ENCODE results near the gene STXBP6.

STXBP6 gene

DNA sequence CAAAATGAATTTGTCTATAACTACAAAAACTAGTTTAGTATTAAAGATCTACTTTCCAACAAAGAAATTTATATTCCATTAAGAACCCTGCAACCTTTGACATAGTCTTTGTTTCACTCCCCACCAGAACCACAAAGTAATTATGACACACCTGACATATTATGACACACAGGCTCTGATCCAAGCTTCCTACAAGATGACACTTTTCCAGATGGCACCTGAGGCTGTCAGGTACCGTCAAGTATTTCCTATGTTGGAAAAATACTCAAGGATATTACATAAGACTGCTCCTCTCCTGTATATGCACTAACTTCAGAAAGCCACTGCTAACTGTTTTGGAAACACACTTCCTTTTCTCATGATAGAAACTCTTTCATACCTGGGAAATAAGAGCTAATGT is 38.9 kb downstream of the STXBP6 start:
- DNase-seq, result no peak

DNA sequence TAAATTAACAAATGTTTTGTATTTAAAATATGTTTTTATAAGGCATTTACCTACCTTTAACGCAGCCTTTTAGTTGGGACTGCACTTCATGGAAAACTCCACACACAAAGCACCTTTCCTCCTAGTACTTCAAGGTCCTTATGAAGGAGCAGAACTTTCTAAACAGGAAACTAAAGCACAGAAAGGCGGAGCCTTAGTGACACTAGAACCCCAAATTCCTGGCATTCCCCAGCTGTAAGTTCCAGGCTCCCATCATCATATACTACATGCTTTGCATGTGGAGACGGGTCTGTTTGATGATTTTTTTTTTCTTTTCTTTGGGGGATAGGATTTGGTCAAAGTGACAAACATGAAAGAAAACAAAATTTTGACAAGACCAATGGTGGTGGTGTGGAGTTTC is 39.5 kb downstream of the STXBP6 start:
- DNase-seq, result no peak

DNA sequence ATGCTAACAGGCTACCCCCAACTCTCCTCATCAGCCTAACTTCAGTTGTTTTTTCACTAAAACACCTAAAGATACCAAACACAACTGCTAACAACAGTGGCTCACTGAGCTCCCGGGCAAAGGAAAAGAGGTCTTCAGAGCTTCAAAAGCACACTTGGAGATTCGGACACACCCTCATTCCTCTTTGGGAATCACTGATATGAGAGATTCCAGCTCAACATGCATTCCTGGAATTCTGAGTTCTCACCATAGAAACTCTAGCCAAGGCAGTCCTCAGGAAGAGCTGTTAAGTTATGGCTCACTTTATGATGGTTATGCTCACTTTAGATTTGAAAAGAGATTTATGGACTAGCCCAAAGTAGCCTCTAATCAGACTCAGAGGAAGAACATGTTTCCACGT is 40.1 kb downstream of the STXBP6 start:
- DNase-seq, result no peak

DNA sequence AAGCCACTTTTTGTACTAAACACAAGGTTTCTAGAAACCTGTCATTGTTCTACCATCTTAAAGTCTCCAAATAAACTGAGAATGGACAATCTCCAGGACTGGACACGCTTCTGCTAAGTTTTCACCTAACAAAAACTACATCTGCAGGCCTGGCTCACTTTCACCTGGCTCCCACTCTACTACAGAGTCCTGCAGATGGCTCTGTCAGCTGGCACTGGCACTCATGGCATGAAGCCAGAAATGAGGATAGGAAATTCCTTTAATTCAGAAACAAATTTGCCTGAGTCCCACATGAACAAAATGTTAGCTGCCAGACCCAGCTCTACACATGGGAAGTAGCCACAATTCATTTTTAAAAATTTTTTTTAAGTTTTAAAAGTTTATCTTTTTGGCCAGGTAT is 42.1 kb downstream of the STXBP6 start:
- no peak for DNase-seq

DNA sequence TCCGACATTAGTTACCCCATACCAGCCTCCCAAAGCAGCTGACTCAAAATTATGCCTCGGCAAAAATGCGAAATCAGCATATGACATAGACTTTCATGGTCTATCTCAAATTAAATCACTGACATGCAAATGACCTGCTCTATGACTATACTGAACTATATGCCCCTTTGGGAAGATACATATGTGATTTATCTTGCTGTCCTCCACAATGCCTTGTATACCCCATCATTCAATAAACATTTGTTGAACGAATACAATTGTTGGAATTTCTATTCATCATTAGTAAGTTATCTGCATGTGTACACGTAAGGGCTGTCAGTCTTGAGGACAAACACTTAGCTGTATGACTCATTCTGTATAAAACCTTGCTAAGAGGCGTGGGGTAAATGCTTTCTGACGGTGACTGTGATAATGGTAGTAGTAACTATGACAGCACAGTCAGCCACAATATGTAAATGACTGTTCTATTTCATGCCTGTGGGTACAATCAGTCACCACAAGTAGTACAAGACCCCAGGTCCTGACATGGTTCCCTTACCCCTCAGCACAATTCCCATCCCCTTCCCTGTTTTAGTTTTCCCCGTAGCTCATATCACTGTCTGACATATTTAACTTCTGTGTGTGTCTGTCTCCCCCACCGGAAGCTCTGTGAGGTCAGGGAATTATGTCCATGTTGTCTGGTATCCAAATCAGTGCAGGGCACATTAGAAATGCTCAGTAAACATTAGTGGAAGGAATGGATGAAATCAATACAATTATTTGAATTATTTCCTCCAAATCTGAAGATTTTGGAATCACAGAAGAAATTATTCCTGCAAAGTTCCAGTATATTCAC is 42.8 kb downstream of the STXBP6 start:
- DNase-seq, result no peak

DNA sequence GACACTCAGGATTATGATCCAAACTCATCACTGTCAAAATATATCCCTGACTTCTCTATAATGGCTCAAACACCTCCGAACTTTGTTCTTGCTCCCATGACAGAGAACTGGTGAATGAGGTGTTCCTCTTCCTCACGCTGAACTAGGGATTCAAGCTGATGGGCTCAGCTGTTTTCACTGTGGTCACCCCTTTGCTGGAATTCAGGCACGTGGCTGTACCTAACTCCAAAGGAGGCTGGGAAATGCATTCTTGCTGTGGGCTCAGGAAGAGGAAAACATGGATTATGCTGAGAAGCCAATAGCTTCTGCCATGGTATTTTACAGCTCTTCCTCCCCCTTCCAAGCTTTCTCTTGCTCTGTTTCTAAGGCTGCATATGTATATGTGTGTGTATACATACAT is 43.9 kb downstream of the STXBP6 start:
- DNase-seq, result no peak

DNA sequence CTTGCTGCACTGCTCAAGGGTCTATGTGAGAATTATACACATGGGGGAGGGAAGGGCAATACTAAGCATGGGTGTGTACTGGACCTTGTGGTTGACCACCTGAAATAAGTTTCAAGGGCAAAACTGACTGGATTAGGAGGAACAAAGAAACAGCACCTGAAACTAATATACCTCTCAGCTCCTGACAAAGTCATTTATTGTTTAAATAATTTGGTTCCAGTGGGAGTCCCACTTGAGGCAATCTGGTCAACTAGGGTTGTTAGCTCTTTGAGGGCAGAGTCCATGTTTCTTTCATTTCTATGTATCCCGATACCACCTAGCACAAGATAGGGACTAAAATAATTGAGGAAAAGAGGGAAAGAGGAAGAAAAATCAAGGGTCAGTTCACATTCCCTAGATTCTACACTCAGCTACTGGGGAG is 45.5 kb downstream of the STXBP6 start:
- DNase-seq, result no peak

DNA sequence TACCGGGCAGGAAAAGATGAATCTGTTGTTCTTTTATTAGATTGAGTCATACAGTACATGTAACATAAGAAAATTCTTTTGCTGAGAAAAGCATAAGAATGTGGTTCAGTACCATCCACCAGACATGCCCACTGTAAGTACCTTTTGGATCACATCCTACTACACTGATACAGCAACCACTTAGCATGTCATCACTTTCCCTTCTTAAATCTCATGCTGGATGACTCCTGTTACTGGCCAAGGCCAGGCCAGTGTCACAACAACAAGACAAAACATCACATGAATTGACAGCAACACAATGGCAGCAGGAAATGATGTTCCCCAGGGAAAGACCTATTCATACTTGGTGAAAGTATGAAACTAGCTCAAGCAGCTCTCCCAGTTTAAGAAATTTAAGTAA is 46.4 kb downstream of the STXBP6 start:
- DNase-seq, result no peak

DNA sequence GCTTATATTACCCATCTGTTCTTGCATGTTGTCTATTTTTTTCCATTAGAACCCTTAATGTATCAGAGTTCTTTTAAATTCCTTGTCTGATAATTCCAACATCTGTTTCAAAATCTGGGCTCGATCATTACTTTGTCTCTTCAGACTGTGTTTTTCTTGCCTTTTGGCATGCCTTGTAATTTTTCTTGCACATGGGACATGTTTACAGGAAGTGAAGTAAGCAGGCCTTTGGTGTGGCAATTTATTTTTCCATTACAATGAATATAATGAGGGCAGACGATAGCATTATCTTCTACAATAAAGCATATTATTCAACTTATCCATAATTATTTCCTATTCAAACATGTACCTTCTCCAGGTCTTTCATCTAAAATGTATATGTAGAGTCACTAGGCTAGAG is 48.3 kb downstream of the STXBP6 start:
- no peak for DNase-seq

DNA sequence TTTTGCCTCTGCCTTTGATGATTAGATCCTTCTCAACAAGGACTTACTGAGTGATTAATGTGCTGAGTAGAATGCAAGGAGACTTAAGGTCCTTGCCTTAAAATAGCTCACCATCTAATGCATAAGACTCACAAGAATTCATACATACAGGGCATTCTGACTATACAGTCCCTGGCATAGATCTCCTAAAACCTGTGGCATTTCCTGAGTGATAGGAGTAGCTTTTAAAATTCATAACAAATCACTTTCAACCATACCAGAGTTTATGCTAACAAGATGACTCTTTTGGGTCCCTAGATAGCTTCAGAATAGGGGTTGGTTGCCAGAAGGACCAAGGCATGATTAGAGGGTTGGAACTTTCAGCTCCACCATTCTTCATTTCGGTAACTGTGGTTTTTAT is 48.8 kb downstream of the STXBP6 start:
- DNase-seq, result no peak

DNA sequence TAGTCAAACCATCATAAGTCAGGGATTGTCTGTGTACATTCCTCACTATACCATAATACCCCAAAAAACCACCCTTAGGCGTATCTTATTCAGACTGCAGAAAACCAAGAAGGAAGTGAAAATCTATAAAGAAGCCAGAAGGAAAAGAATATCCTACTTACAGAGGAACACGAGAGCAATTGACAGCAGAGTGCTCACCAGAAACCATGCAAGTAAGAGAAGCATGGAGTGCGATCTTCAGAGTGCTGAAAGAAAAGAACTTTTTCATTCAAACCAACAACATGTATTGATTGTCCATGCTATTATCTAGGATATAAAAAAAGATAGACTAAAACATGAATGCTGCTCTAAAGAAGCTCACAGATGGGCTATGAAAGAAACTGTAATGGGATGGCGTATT is 50.8 kb downstream of the STXBP6 start:
- DNase-seq, result no peak

DNA sequence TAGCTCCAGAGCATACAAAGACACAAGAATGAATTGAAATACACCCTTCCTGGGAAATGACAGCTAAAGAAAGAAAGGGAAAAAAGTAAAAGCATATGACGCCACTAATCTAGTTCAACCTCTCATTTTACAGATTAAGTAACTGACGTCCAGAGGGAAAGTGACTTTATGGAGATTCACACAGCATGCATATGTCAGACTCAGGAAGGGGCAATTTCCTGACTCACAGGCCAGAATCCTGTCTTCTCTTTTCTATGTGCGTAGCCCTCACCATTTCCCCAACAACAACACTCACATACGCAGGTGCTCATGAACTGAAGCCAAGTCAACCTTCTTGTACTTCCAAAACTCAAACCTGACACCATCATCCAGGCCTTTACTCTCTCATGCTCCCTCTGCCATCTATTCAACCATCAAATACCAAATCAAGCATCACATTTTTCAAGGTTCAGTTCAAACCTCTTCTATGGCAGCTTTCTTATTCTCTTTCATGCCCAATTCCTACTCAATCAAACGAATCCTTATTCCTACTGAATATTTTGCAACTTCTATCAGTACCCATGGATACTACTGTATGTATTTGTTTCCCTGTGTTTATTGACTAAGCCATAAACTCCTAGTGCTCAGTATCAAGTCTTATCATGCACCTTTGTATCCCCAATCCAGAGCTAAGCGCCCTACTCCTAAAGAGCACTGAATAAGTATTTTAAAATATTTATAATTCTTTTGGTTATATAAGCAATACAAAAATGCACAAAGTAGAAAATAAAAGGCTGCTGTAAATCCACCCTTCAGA is 52.8 kb downstream of the STXBP6 start:
- no peak for DNase-seq

DNA sequence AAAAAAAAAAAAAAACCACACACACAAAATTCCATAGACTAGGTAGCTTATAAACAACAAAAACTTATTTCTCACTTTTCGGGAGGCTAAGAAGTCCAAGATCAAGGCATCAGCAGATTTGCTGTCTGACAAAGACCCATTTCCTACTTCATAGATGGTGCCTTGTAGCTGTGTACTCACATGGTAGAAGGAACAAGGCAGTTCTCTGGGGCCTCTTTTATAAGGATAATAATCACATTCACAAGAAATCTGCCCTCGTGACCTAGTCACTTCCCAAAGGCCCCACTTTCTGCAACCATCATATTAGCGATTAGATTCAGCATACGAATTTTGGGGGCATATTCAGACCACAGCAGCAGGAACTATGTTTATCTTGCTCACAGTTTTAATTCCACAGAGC is 54.9 kb downstream of the STXBP6 start:
- no peak for DNase-seq

DNA sequence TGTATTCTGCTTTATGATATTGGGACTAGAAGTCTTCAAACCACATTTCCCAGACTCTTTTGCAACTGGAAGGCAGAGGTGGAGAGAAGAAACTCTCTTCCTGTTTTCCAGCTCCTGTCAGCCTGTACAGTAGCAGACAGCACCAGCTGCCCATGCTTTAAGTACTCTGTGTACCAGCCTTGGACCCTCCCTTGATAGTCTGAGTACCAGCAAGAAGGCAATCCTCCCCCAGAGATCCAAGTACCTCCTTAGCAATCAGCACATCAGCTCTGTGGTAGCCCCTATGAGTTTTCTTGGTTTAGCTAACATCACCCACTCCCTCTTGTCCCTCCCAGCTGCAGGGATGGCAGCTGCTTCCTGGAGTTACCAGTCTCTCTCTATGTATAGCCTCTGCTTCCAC is 56.3 kb downstream of the STXBP6 start:
- DNase-seq, result no peak

DNA sequence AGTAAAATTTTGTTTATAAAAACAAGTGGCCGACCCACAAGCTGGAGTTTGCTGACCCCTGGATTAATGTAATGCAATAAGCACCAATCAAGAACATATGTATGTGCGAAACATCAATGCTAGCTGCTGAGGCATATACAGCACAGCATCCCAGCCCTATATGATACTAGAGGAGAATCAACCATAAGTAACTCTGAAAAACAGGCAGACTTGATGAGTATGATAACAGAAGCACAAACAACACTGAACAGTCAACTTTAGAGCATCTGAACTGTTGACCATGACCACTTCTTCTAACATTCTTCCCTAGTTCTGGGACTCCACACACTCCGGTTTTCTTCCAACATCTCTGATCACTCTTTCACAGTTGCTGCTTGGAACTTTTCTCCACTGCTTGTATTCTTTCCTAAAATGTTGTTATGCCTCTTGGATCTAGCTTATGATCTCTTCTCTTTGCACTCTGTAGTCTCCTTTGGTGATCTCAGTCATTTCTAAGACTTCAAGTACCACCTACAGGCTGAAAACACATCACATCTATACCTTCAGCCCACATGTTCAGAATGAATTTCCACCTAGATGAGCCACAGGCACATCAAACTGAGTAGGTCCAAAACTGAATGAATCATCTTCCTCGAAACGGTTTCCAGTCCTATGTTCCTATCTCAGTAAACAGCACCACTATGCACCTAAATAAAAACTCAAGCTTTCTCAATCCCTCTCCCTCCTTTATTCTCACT is 57.2 kb downstream of the STXBP6 start:
- DNase-seq, result no peak

DNA sequence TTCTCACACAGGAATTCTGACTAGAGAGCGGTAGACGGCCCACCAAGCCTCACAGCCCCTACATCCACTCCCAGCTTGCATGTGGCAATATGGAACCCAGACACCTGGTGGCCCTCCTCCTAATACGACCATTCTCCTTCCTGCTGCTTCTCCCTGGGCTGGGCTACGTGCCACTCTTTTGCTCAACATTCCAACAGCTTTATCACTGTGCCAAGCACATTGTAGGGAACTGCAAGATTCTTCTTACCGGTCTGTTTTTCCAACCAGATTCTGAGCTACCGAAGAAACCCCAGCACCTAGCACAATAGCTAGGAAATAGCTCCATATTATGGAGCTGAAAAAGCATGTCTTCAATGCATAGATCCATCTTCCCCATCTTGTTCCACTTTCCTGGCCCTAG is 58.1 kb downstream of the STXBP6 start:
- DNase-seq, result no peak

DNA sequence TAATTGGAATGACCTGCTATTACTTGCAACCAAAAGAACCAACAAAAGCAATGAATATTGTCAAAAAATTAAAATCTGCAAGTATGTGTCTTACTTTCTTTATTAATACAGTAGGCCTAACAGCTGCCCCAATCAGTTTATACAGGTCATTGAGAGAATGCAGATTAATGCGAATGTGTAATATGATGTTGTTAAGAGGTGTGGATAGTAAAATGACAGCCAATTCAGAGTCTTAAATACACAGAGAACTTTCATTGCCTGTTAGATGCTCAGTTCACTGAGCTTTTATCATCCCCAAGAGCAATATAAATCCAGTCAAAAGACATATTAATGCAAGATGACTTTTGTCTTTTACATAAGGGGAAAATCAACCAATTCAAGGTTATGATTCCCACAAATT is 58.7 kb downstream of the STXBP6 start:
- no peak for DNase-seq

DNA sequence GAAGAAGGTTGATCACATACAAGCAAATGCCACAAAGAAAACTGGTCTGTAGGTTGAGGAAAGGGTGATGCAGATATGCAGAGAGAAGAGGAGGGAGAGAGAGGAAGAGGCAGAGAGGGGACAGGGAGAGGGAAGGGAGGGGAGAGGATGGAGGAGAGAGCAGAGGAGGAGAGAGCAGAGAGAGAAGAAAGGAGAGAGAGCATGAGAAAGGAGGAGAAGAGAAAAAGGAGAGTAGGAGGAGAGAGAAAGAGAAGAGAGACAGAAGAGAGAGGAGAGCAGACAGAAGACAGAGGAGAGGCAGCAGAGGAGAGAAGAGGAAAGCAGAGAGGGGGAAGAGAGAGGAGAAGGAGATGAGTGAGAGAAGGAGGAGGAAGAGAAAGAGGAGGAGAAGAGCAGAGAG is 59.2 kb downstream of the STXBP6 start:
- no peak for DNase-seq

DNA sequence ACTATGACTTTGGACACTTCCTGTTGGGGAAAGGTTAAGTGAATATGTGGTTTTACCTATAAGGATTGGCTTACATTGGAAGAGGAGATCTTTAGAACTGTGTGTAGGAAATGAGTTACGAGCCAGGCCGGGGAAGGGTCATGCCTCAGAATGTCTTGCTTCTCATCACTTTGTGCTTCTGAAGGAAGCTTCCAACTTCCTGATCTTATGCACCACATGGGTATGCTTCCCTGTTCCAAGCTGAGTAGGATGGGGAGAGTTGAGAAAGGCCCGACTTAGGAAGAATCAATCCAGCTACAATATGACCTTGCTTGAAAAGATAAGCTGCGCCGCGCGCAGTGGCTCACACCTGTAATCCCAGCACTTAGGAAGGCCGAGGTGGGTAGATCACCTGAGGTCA is 59.9 kb downstream of the STXBP6 start:
- no peak for DNase-seq

DNA sequence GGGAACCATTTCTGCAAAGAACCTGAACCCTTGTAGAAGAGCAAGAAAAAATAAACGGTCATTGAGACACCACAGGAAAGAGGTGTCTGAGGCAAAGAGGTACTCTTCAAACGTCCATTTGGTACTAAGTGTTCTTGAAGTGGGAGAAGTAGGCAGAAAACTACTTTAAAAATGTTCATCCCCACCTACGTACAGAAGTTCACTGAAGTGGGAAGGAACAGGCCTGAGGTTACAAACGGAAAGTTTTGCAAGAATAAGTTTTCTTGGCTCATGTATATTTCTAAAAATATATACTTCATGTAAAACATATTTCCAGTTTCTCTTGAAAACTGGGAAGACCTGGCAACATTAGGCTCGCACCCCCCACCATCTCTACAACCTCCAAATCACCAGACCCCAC is 61.2 kb downstream of the STXBP6 start:
- no peak for DNase-seq

DNA sequence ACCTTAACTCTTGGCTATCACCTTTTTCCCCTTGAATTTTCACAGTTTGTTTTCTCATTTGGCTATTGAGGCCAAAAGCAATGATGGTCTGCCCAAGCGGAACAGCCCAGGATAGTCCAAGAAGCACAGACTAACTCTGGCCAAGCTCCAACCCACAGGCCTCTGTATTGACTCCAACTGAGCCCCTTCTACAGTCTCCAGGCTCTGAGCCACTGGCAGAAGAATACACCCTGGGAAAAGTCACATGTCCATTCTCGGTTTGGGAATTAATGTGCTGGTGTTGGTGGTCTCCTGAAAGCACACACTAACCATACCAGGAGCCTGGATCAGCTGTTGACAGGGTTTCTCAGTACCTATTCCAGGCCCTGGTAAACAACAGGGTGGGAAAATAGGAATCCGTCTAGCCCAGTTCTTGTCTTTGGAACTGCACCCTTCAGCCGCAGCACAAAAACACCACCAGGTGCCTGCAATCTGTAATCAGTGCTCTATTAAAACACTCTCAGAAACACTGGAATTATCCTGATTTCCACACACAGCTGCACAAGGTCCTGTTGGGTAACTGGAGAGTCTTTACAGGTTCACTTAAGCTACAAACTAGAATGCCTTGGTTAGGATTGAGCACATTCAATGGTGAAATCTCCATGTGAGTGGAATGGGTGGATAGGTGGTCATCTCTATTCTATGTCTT is 63.6 kb downstream of the STXBP6 start:
- no peak for DNase-seq

DNA sequence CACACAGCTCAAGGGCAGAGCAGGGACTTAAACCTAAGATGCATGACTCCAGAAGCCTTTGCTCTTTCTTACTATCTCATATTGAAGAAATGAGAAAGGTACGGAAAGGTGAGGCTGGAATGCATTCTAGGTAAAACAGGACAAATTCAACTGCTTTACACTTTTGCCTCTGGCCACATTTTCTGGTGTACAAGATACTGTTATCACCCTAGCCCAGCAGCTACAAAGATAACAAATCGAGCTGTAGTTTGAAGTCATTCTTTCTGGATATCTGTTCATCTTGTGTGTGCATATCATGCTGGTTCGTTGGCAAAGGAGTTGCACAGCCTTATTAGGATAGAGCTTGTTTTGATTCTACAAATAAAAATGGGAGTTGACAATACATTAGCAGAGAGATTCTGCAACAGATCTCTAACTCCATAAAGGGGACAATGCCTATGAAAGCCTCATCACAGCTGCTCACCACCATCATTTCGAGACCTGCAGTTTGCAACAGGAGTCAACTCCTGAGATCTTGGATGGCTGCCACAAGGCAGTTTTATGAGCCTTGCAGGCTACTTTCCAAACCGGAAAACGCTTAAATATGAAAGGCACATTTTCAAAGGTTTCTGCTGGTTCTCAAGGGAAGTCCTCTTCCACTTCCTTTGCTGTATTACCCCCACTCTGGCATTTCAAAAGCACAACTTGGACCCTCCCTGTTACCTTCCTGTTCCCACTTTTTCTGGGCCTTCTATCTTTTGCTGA is 64.9 kb downstream of the STXBP6 start:
- no peak for DNase-seq

Data from CD4-positive, alpha-beta T cell treated with Interleukin-12 subunit alpha and Interleukin-12 subunit beta, for 1 hour (primary cell).